ENCODE measurements around the gene MYO18B. TPM values are rescaled to one million over a fixed set of nuclear protein-coding genes. Genes with fewer than 3 reads are reported as not detected.

MYO18B gene
- total RNA-seq, 2 donors from 2014 or later, result 0.11 TPM; not detected in 1

DNA sequence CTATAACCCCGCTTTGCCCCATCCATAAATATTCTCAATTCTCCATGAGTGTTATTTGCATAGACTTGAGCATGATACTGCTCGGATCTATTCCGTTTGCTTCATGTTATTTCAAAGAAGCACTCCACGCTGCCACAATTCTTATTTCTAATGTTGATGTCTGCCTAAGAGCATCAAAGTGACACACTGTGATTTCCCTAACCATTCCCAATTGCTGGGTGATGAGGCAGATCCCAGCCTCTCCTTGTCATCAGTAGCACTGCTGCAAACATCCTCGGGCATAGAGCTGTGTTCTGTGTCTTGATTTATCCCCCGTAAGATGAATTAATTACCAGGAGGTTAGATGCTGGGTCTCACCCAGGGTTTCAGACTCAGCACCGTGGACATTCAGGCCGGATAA lies 249.0 kb downstream of the MYO18B start:
- H3K4me3 ChIP-seq, result no peak overlapping the region
- H3K27ac ChIP-seq, result no peak overlapping the region
- no peaks in the 10 kb centered on the region for H3K27me3 ChIP-seq
- H3K9me3 ChIP-seq, result no peaks in the 10 kb centered on the region
- no peaks in the 10 kb centered on the region for H3K4me1 ChIP-seq
- intact Hi-C loops (cut with DNase I), result no loop called here
- H3K9ac ChIP-seq (ENCODE audit: low read depth in 2 of 2, low read length in 2 of 2), result no peak overlapping the region
- TF ChIP-seq CTCF (IDR thresholded peaks at IDR 0.05), result no peak
- H3K36me3 ChIP-seq, result no peaks in the 10 kb centered on the region
- DNase-seq, result no peak

GRCh38 chr22:25992331-25992730 lies 250.3 kb downstream of the MYO18B start:
- no peaks in the 10 kb centered on the region for H3K27me3 ChIP-seq
- no peaks in the 10 kb centered on the region for H3K36me3 ChIP-seq
- no peak overlapping the region for H3K27ac ChIP-seq
- H3K4me3 ChIP-seq, result no peak overlapping the region
- intact Hi-C loops (cut with DNase I), result no loop called here
- no peak overlapping the region for H3K9ac ChIP-seq (ENCODE audit: low read depth in 2 of 2, low read length in 2 of 2)
- no peak for DNase-seq
- no peaks in the 10 kb centered on the region for H3K4me1 ChIP-seq
- no peak for TF ChIP-seq CTCF (IDR thresholded peaks at IDR 0.05)
- H3K9me3 ChIP-seq, result no peaks in the 10 kb centered on the region

- no peak for DNase-seq
- Histone ChIP-seq H3K27ac (no peak overlapping the region), H3K9ac (ENCODE audit: low read depth in 2 of 2, low read length in 2 of 2) (no peak overlapping the region), H3K36me3 (no peaks in the 10 kb centered on the region), H3K4me1 (no peaks in the 10 kb centered on the region), H3K9me3 (no peaks in the 10 kb centered on the region), H3K27me3 (no peaks in the 10 kb centered on the region), H3K4me3 (no peak overlapping the region)
- intact Hi-C loops (cut with DNase I), result no loop called here
- TF ChIP-seq CTCF (IDR thresholded peaks at IDR 0.05), result no peak
These were observed 254.7 kb downstream of the MYO18B start for GRCh38 chr22:25996669-25997068.

DNA sequence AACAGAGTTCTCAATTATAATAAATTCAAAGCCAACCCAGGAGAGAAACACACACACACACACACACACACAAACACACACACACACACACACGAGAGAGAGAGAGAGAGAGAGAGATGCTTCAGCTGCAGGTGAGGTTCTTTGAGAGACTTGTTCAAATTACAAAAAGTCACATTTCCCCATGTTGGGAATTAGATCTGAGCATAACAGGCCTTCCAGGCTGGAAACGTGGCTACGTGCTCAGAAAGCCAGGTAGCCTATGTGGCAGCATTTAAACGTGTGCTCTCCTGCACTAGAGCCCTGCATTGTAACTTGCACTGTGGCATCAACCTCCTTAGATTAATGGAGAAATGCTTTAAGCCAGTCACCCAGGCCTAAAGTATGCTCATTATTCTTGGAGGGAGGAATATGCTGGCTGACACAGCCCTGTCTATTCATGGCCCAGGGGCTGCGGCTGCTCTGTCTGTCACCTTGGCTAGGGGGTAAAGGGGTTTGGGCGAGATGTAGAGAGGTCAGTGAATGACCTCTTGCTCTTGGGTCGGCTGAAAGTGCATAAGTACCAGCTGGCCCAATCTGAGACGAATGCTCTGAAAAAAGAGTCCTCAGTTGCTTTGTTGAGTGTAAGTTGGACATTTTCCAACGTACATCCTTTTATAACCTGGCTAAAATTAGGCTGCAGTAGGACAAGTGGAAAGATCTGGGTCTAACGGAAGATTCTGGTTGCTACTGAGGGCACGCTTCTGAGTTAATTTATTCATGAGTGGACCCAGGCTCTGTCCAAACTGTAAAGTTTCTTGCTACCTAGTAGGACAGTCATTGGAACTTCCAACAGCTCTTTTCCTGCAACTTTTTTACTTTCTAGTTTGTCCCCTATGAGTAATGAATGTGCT lies 256.1 kb downstream of the MYO18B start:
- intact Hi-C loops (cut with DNase I), result no loop called here
- no peaks in the 10 kb centered on the region for H3K9me3 ChIP-seq
- no peaks in the 10 kb centered on the region for H3K27me3 ChIP-seq
- H3K4me1 ChIP-seq, result no peaks in the 10 kb centered on the region
- H3K36me3 ChIP-seq, result no peaks in the 10 kb centered on the region
- DNase-seq, result no peak
- no peak overlapping the region for H3K27ac ChIP-seq
- no peak overlapping the region for H3K4me3 ChIP-seq
- no peak overlapping the region for H3K9ac ChIP-seq (ENCODE audit: low read depth in 2 of 2, low read length in 2 of 2)
- TF ChIP-seq CTCF (IDR thresholded peaks at IDR 0.05), result no peak

GRCh38 chr22:26002456-26002855 lies 260.5 kb downstream of the MYO18B start:
- no peak for DNase-seq
- Histone ChIP-seq H3K4me3 (no peak overlapping the region), H3K27ac (no peak overlapping the region), H3K36me3 (no peaks in the 10 kb centered on the region), H3K4me1 (no peaks in the 10 kb centered on the region), H3K9ac (ENCODE audit: low read depth in 2 of 2, low read length in 2 of 2) (no peak overlapping the region), H3K9me3 (no peaks in the 10 kb centered on the region), H3K27me3 (no peaks in the 10 kb centered on the region)
- intact Hi-C loops (cut with DNase I), result no loop called here
- TF ChIP-seq CTCF (IDR thresholded peaks at IDR 0.05), result no peak

All from colonic mucosa (tissue), 4 donors.